T follicular helper cell (primary cell): ENCODE results near the gene HOXA5.

Source experiments
- DNase-seq: peaks from one replicate; pipeline ENCODE4 v3.0.0-alpha.2; 2020; ENCODE audit warnings: low read depth

Gene HOXA5

DNA sequence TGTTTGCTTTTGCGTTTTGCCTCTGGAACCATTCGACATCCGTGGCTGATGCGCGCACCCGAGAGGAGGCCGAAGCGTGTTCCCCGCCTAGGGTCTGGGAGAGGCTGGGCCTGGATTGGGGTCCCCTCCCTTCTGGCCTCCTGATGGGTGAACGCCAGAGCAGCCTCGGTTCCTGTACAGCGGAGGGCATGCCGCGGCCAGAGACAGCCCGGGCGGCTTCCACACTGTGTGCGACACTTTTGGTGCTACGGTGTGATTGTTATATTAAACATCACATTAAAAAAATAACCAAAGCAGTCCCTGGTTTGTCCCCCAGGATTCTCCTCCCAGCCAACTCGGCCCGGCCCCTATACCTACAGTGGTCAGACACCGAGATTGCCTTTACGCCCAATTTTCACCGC, 16.7 kb upstream of the HOXA5 start:
- DNase-seq = no peak

DNA sequence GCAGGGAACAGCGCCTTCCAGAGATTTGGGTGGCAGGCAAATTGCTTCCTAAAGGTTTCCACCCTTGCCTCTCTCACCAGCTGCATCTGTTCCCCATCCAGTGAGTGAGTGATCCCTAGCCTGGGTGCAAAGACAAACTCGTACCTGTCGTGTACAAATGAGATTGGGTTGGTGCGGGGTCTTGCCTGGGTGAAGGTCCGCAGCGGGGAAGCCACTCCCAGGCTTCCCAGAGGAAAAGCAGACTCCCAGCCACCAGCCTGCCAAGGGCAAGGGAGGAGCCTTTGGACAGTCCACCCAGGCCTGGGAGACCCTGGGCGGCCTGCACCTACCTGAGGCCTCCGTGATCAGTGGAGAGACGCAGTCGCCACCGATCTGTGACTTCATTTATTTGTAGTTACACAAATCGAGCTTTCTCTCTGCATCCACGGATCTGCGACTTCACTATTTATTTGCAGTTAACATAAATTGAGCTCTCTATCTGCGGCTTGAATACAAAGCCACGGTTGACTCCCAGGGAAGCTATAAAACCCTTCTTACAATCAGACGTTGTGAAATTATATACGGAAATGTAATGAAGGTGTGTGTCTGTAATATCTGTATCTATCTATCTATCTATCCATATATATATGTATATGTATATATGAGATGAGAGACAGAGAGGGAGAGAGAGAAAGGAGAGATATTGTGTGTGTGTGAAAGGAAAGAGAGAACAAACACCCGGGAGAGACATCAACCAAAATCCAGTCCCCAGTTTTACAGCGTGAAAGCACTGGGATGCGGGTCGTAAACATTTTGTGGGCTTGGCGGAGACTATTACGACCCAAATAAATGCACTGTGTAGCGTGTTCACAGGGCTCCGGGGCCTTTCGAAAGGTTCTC, 16.0 kb upstream of the HOXA5 start:
- DNase-seq = no peak

DNA sequence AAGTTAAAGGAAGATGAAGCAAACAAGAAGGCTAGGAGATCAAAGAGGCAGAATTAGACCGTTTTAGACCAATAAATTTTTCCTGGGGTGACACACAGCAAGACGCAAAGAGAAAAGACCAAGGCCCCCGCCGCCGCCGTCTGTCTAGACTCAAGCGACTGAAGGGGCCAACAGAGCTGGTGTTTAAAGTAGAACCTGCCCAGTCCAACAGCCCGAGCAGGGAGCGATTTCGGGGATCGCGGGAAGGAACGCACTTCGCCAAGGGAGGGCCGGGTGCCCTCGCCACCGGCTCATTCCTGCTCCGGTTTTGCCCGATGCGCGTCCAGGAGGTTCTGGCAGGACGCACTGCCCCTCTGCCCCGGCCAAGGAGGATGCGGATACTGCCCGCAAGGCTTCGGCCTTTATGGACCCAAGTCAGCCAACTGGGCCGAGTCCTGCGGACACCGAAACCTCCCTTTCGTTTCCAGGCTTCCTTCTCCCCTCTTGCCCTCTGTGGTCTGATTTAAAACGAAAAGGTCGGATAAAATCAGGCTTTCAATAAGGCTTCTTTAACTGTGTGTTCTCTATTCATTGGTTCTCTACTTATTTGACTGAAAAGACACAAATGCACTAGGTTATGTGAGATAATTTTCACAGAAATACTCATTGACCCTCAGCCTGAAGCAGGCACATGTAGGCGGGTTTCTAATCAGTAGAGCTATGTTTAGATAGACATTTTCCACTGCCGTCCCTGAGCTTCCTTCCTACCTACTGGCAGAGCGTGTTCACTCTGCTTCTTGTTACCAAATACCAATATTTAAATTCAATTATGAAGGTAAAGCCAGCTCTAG, 15.2 kb upstream of the HOXA5 start:
- no peak for DNase-seq

DNA sequence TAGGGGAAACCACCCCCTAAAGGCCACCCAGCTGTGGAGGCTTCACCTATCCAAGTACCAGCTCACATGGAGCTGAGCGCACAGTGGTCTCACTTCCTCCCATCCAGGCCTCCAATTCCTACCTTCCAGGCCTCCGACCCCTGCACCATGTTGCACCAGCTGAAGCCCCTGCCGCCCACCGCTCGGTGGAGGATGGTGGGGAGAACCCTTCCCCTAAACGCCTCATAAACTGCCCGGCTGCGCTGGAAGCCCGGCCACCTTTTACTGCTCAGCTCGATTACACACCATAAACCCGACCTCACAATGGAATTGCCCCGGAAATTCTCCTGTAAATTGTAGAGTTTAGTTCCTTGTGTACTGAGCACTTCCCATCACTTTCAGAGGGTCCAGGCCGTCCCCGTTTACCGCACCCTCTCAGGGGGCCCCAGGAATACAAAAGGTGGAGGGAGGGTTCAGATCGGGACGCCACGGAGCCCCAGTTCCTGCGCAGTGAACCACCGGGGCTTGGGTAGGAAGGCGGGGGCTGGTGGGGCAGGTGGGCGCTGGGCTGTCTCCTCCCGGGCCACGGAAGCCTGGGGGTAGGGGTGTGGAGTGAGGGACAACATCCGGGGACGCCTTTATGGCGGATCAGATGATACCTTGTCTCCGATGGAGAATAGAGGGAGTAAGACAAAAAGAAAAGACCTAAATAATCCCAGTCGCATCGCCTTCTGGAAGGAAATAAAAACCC, 14.4 kb upstream of the HOXA5 start:
- no peak for DNase-seq

DNA sequence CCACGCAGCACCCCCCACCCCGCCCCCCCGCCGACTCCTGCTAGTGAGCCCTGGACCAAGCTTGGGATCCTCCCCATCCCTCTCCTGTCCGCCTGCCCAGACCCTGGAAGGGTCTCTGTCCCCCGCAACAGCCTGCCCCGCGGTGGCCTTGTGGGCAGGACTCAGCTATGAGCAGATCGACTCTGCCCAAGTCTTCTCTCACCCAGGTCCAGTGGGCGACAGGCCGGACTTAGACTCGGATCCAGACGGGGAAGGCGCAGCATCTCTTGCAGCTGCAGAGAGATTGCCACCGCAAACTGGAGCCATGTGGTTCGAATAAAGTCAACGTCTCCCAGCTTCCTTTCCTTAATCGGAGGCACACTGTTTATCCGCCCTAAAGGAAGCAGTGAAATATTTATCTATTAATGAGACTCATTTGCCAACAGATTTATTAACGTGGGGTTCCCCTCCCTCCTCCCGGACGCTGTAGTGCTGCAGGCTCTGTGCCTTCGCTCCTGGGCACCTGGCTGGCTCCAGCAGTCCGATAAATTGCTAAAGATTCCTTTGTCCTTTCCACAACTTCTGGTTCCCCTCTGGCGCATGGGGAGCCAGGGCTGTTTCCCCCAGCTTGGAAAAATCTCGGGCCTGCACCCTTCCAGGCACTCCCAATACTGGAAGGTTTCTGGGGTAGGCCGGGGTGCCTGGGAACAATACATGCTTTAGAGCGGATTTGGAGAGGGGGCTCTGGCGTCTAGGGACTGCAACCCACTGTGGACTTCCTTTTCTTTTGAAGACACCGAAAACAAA, 13.6 kb upstream of the HOXA5 start:
- DNase-seq = no peak

DNA sequence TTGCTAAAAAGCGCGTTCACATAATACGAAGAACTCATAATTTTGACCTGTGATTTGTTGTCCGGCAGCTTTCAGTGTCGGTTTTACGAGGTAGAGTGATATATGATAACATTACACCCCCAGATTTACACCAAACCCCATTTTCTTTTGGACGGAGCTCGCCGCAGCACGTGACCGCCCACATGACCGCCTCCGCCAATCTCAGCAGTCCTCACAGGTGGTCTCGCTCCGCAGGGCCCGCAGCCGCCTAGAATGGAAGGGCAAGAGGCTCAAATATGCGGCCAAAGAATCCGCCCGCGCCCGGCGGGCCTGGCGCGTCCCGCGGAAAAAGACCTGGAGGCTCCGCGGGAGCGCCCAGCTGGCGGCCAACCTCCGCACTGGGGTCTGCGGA, 13.0 kb upstream of the HOXA5 start, which contains the start of gene HOXA7:
Gene HOXA7 (minus strand): TSS at position 168 of the 391 bp plus-strand sequence. CDS start 130 bp downstream, at position 38.
- DNase-seq = no peak

DNA sequence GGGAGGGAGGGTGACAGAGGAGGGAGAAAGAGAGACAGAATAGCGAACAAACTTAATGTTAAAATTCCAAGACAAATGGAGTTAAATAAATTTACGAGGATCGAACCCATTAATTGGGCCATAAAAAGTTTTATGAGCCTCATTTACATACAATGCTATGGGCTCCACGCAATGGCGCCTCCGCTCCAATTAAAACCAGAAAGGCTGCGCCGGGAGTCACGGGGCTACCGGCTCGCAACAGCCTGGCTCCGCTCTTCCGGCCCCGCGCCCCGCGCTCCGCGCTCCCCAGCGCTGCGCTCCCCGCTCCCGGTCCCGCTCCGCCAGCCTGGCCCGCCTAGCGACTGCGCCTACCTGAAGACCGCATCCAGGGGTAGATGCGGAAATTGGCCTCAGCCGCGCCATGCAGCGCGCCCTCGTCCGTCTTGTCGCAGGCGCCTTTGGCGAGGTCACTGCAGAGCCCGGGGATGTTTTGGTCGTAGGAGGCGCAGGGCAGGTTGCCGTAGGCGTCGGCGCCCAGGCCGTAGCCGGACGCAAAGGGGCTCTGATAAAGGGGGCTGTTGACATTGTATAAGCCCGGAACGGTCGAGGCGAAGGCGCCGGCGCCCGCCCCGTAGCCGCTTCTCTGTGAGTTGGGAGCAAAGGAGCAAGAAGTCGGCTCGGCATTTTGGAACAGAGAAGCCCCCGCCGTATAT, 12.5 kb upstream of the HOXA5 start:
- no peak for DNase-seq

DNA sequence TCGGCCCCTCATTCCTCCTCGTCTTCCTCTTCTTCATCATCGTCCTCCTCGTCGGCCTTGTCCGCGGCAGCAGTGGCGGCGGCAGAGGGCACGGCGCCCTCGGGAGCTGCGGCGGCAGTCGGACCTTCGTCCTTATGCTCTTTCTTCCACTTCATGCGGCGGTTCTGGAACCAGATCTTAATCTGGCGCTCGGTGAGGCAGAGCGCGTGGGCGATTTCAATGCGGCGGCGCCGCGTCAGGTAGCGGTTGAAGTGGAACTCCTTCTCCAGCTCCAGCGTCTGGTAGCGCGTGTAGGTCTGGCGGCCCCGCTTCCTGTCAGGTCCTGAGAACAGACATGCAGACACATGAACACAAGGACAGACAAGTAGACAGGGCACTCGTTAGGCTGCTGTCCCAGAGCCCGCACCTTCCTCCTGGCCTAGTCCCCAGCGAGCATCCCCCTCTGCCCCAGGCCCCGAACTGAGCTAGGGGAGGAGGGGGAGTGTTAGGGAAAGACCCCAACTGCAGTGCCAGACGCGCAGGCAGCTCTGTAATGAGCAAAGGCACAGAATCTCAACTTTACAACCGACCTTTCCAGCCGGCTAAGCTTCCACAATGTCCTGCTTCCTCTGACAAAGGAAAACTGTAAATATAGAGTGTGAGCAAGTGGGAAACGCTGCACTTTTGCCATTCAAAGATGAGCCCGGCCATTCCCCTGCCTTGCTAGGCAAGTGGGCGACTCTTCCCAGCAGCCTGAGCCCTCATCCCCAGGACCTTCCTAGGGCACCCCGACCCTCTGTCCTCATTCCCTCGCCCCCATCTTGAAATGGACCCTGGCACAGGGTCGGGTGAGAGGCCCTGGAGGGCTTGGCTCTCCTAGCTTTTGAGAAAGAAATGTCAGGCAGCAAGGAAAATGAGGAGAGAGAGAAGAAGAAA, 11.7 kb upstream of the HOXA5 start:
- DNase-seq = no peak

DNA sequence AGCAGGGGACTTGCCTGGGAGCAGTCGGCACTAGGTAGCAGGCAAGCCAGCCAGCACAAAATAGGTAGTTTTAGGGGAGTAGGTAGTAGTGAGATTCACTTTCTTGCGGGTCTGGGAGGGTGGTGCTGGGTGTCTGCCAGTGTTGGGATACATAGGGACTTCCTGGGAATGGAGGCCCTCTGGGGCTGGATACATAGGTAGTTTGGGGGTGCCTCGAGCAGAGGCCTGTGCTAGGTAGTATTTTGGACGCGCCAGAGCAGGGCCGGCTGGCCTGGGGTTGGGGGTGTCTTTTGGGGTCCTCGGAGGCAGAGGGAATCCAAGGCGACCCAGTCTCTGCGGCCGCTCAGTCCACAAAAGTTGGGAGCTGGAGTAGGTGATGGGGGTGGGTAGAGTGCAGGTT, 10.9 kb upstream of the HOXA5 start:
- no peak for DNase-seq

DNA sequence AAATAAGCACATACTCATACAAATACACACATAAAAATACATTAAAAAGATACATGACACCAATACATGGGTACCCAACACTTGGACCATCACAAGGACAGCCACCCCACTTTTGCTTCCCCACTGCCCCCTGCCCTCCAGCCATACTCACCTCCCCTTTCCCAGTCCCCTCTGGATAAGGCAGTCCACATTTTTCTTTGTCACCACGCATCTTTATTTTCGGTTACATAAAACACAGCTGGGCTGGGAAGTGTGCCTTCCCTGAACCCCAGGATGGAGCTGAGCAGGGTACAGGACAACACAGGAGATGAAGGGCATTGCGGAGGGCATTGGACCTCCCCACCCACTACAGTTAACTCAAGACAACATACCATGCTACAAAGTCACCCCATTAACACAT, 10.0 kb upstream of the HOXA5 start:
- no peak for DNase-seq

DNA sequence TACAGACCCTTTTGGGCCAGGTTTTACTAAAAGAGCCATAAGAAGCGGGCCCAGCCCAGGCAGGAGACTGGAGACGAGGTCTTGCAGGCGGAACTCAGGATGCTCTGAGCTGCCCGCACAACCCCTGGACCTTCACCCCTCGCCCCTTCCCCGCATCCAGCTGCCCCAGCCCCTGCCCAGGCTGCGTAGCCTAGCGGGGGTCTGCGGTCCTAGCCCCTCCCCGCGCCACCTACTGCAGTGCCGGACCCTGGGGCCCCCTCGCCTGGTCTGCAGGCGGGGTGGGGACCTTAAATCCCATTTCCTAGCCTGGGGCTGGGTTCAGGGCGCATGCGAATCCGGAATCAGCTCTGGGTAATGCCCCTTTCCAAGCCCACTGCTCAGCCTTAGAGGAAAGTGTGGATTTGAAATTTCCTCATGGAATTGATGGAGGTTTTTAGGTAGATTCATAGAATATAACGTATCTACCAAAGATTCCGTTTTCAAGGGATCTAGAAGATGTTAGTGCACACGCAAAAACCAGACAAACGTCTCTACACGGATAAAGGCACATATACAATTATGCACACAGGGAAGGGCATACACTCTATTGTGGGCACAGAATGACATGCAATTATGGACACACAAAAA, 9.4 kb upstream of the HOXA5 start:
- DNase-seq = no peak

DNA sequence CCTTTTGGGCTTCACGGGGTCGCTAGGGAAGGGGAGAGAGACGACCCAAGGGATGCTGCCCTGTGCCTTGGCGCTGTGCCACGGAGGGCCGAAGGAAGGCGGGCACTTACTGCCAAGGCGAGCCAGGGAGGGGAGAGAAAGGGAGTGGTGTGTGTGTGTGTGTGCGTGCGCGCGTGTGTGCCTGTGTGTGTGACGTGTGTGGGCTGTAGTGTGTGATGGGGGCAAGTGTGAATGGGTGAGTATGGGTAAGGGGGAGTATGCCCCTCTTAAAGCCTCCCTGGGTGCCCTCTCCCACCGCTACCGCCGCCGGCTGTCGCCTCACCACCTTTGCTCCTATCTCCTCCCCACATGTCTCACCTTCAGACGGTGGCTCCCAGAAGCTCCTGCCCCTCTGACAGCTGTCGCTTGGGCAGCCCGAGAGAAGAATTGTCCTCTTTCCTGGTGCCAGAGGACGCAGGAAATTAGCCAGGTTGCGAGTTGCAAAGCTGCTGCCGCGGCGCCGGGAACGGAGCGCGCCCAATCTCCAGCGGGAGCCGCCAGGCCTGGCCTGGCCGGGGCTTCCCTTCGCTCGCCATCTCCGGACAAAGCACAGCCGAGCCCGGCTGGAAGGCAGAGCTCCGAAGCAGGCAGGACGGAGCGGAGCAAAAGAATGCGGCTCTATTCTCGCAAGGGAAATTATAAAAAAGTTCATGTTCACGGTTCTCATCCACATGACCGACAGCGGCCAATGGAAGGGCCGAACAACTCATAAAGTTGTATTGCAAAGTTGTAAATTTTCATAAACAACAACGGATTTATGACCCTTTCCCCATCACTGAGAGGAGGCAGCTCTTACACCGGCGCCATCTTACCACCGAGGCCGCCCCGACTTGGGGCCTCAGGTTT, 8.7 kb upstream of the HOXA5 start, which contains the start of gene HOXA3:
Gene HOXA3 (minus strand): TSS at position 653 of the 885 bp plus-strand sequence. CDS start 41,943 bp downstream, outside the sequence.
- DNase-seq = no peak

DNA sequence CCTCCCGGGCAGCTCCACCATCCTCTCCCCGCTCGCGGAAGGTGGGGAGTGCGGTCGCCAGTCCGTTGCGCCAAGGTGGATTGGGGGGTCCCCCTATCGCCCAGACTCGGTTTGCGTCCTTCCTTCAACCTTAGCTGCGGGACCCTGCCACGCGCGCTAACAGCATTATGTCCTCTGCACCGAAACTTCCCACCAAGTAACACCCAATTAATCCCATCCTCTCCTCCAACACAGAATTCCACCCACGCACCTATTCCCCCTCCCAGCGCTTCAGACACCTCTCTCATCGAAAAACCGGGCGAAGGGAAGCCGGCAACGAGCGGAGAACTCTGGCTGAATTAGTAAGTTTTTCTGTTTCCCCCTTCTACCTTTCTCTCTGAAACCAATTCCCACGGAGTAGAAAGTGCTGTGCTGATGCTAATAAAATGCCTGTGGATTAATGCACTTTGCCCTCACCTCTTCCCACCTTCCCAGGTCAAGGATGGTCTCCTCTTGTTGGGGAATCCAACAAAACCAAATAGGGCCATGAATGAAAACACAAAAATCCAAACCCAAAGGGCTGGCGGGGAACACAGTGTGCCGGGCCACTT, 8.0 kb upstream of the HOXA5 start:
- DNase-seq = no peak

DNA sequence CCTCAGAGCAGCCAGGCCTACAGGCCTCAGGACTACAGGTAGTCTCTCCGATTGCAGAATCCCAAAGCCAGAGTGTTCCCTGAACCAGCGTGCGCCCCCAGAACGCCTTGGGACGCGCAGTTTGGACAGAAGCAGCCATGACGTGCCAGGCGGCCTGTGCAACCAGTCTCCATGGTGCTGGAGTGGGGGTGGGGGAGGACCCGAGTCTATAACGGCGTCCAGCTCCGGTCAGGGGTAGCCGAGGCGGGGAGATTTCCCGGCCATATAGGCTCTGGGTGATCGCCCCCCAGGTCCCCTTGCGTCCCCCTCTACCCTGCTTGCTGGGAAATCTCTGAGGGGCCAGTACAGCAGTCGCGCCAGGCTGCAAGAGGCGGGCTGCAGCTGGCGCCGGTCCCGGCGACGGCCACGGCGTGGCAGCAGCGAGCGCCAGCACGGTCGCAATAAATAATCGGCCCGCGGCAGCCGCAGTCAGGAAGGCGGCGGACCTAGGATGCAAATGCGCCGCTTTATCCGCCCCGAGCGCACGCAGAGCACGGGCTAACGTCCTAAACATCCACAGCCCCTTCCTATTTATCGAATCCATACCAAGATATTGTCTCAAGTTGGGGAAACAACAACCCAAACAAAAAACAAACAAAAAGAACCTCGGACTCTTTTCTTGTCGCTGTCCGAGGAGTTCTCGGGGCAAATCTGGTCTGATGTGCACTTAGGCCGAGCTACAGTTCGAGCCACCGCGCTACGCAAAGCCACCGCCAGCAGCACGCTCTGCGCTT, 7.3 kb upstream of the HOXA5 start:
- DNase-seq = peak; percentile 41

DNA sequence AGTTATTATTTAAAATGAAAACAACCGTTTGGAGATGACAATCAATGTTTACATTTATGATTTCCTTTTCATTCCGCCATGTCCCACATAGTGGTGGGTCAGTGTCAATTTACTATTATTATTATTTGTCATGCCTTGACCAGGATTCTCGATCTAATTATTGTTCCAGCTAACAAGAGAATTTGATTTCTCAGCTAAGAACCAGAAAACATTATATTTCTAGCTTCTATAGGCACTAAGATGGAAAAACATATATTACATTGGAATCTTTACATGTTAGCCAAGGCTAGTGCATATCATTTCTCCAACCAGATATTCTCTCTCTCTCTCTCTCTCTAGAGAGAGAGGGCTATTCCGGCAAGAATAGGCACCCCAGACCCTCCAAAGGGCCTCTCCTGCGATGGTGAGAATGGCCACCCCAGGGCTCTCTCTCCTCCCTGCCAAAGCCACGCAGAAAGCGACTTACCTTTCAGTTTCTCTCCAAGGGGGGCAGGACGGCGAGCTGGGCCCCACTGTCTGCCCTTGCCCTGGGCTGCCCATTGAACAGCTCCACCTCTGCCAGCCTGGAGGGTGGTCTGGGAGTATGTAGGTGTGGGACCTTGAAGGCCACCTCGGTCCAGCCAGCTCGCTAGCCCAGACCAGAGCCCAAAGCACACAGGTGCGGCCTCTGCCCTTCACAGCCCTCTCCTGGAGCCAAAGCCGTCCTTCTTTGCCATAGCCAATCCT, 6.5 kb upstream of the HOXA5 start:
- DNase-seq = no peak
